HG03575 (cell line): ENCODE measurements around the gene MGAT1.

ENCODE experiments used
- ATAC-seq: cut with Tn5 transposase; IDR thresholded peaks from one replicate; pipeline ENCODE4 v1.9.1; 2021; ENCODE audit not compliant: unreplicated experiment, insufficient number of reproducible peaks, low FRiP score; ENCODE audit errors: extremely low read depth

Gene MGAT1

GRCh38 chr5:180825768-180826525 lies 23.3 kb upstream of the MGAT1 start:
- ATAC-seq, result no peak

- no peak for ATAC-seq
These were observed 22.2 kb upstream of the MGAT1 start for GRCh38 chr5:180824630-180825476.

GRCh38 chr5:180823940-180824629 lies 21.5 kb upstream of the MGAT1 start:
- no peak for ATAC-seq

- no peak for ATAC-seq
These were observed 20.7 kb upstream of the MGAT1 start for GRCh38 chr5:180823346-180823745.

- ATAC-seq, result no peak
These were observed 18.9 kb upstream of the MGAT1 start for GRCh38 chr5:180821538-180821937.

GRCh38 chr5:180820788-180821321 lies 18.2 kb upstream of the MGAT1 start:
- ATAC-seq, result no peak

- ATAC-seq, result no peak
These were observed 16.2 kb upstream of the MGAT1 start for GRCh38 chr5:180818677-180819341.

GRCh38 chr5:180817893-180818674 lies 15.5 kb upstream of the MGAT1 start:
- ATAC-seq, result no peak

- ATAC-seq, result no peak
These were observed 14.3 kb upstream of the MGAT1 start for GRCh38 chr5:180816608-180817534.

GRCh38 chr5:180815293-180815917 lies 12.8 kb upstream of the MGAT1 start:
- ATAC-seq, result no peak

GRCh38 chr5:180813420-180813819 lies 10.8 kb upstream of the MGAT1 start:
- ATAC-seq, result no peak

- ATAC-seq, result no peak
These were observed 9.1 kb upstream of the MGAT1 start for GRCh38 chr5:180811623-180812124.

- ATAC-seq, result no peak
These were observed 8.5 kb upstream of the MGAT1 start for GRCh38 chr5:180810959-180811622.

GRCh38 chr5:180810210-180810958 lies 7.8 kb upstream of the MGAT1 start:
- ATAC-seq, result peak; percentile 25

- ATAC-seq, result no peak
These were observed 7.0 kb upstream of the MGAT1 start for GRCh38 chr5:180809403-180810209.
